SK-N-SH (cell line): Measurements from ENCODE around the gene WDR88. TPM values are rescaled to one million over a fixed set of nuclear protein-coding genes. Genes with fewer than 3 reads are reported as not detected.
"Not testable (repeated sequence)": the region's sequence is repeated elsewhere in the genome, so short reads cannot be mapped to it uniquely, and the experiment has no call there.

Source experiments
- CTCF ChIA-PET: fragments of 300-600, 350-600 bp; formaldehyde crosslinking; extraction: SDS; loops from one replicate; lab custom pipeline; 2021; lab: Yijun Ruan, JAX
- POLR2A ChIA-PET: fragments of 350-600 bp; sonication (Branson Sonifier 250); formaldehyde crosslinking; extraction: SDS; loops from one replicate; lab custom pipeline; 2020; ENCODE audit warnings: antibody characterized with exemption, inconsistent platforms; lab: Yijun Ruan, JAX
- DNase-seq: peaks from one replicate; pipeline ENCODE4 v3.0.0; 2012
- H2AFZ ChIP-seq: fragments of 200-600 bp; sonication (generic); 2 replicates; pipeline ENCODE4 v1.8.1; 2016; ENCODE audit warnings: antibody characterized with exemption, mild to moderate bottlenecking, low read depth
- H3F3A ChIP-seq: fragments of 200-600 bp; sonication (generic); replicated peaks from 2 replicates; pipeline ENCODE3; 2016; ENCODE audit warnings: antibody characterized with exemption, mild to moderate bottlenecking; ENCODE audit not compliant: insufficient read depth
- H3K27ac ChIP-seq, 2 experiments: fragments of 200-500 bp in 1 of 2; fragments of 200-600 bp in 1 of 2; sonication (Bioruptor generic) in 1 of 2; sonication (generic), shearing (Covaris generic) in 1 of 2; 2 replicates each; pipeline versions ENCODE4 v1.5.1 to v1.6.1; 2014 to 2016; ENCODE audit warnings: low read depth in 2 of 2, inconsistent platforms in 1 of 2, low read length in 1 of 2, mild to moderate bottlenecking in 1 of 2, mixed read lengths in 1 of 2
- H3K27me3 ChIP-seq: fragments of 200-600 bp; sonication (generic), shearing (Covaris generic); 2 replicates; pipeline ENCODE4 v1.6.1; 2016; ENCODE audit warnings: mixed run types; ENCODE audit not compliant: insufficient read depth
- H3K36me3 ChIP-seq, 2 experiments: fragments of 200-500 bp in 1 of 2; fragments of 200-600 bp in 1 of 2; sonication (Bioruptor generic) in 1 of 2; sonication (generic) in 1 of 2; replicated peaks in 1 of 2; 2 replicates each; pipeline versions ENCODE3 to v1.5.1; 2014 to 2016; ENCODE audit warnings: low read length in 1 of 2, mild to moderate bottlenecking in 1 of 2; ENCODE audit not compliant: insufficient read depth in 2 of 2, control insufficient read depth in 1 of 2
- H3K4me1 ChIP-seq, 2 experiments: fragments of 200-500 bp in 1 of 2; fragments of 200-600 bp in 1 of 2; sonication (Bioruptor generic) in 1 of 2; sonication (generic), shearing (Covaris generic) in 1 of 2; 2 replicates each; pipeline versions ENCODE4 v1.5.1 to v1.6.1; 2014 to 2016; ENCODE audit warnings: low read depth in 1 of 2, low read length in 1 of 2, mixed run types in 1 of 2; ENCODE audit not compliant: insufficient read depth in 2 of 2, control insufficient read depth in 1 of 2
- H3K4me2 ChIP-seq: fragments of 200-600 bp; sonication (generic), shearing (Covaris generic); 2 replicates; pipeline ENCODE4 v1.6.1; 2017; ENCODE audit warnings: mixed run types
- H3K4me3 ChIP-seq, 2 experiments: fragments of 200-500 bp in 1 of 2; fragments of 200-600 bp in 1 of 2; sonication (Bioruptor generic) in 1 of 2; sonication (generic), shearing (Covaris generic) in 1 of 2; 2 replicates each; pipeline versions ENCODE4 v1.5.1 to v1.8.1; 2014 to 2016; ENCODE audit warnings: low read depth in 2 of 2, inconsistent platforms in 1 of 2, low read length in 1 of 2, mild to moderate bottlenecking in 1 of 2, mixed read lengths in 1 of 2, moderate library complexity in 1 of 2
- H3K79me2 ChIP-seq: fragments of 200-600 bp; sonication (generic); 2 replicates; pipeline ENCODE4 v1.8.1; 2017; ENCODE audit warnings: mild to moderate bottlenecking; ENCODE audit not compliant: insufficient read depth
- H3K9ac ChIP-seq: fragments of 200-600 bp; sonication (generic); 2 replicates; pipeline ENCODE4 v1.6.1; 2017; ENCODE audit warnings: mixed run types
- H3K9me2 ChIP-seq: fragments of 200-600 bp; sonication (generic); 2 replicates; pipeline ENCODE4 v1.6.1; 2017; ENCODE audit warnings: mixed run types
- H3K9me3 ChIP-seq: fragments of 200-600 bp; sonication (generic); 2 replicates; pipeline ENCODE4 v1.6.1; 2017; ENCODE audit warnings: mixed run types, mild to moderate bottlenecking, moderate library complexity
- H4K20me1 ChIP-seq: fragments of 200-600 bp; sonication (generic); 2 replicates; pipeline ENCODE4 v1.6.1; 2017; ENCODE audit warnings: mild to moderate bottlenecking, mixed run types; ENCODE audit not compliant: insufficient read depth
- CTCF ChIP-seq: fragments of 200-600 bp; sonication (generic); IDR thresholded peaks from 2 replicates; pipeline ENCODE4 v1.6.1; 2017; ENCODE audit warnings: antibody characterized with exemption, mild to moderate bottlenecking, moderate library complexity
- ELF1 ChIP-seq: IDR thresholded peaks from 2 replicates; pipeline ENCODE4 v1.4.0; 2012
- FOSL2 ChIP-seq: IDR thresholded peaks from 2 replicates; pipeline ENCODE4 v1.4.0; 2012; ENCODE audit warnings: low read depth, mild to moderate bottlenecking, moderate library complexity, borderline replicate concordance
- FOXJ3 ChIP-seq: sonication (generic); formaldehyde crosslinking; IDR thresholded peaks from 2 replicates; pipeline ENCODE4 v1.5.1; 2020; ENCODE audit warnings: mild to moderate bottlenecking, missing genetic modification reagents
- GATA2 ChIP-seq: sonication (generic); formaldehyde crosslinking; IDR thresholded peaks from 2 replicates; pipeline ENCODE4 v1.5.0; 2020; ENCODE audit warnings: mild to moderate bottlenecking, missing genetic modification reagents
- IRF3 ChIP-seq: fragments of 150-350 bp; IDR thresholded peaks from 2 replicates; pipeline ENCODE4 v1.6.1; 2016; ENCODE audit warnings: mild to moderate bottlenecking, low read depth, low read length
- MAX ChIP-seq: IDR thresholded peaks from 2 replicates; pipeline ENCODE4 v1.4.0; 2012; ENCODE audit warnings: low read depth
- RCOR1 ChIP-seq: fragments of 150-350 bp; IDR thresholded peaks from 2 replicates; pipeline ENCODE4 v1.6.1; 2017; ENCODE audit warnings: antibody characterized with exemption, low read length
- REST ChIP-seq: IDR thresholded peaks from 2 replicates; pipeline ENCODE4 v1.6.1; 2012; ENCODE audit warnings: mild to moderate bottlenecking, low read depth, low read length, moderate library complexity
- TCF12 ChIP-seq: IDR thresholded peaks from 2 replicates; pipeline ENCODE4 v1.4.0; 2012
- USF1 ChIP-seq: IDR thresholded peaks from 2 replicates; pipeline ENCODE4 v1.4.0; 2012; ENCODE audit warnings: low read depth, borderline replicate concordance
- YY1 ChIP-seq: IDR thresholded peaks from 2 replicates; pipeline ENCODE4 v1.4.0; 2012; ENCODE audit warnings: low read depth, mild to moderate bottlenecking
- ZBTB33 ChIP-seq: IDR thresholded peaks from 2 replicates; pipeline ENCODE4 v1.4.0; 2012; ENCODE audit warnings: low read depth, borderline replicate concordance
- WGBS: methylation state at CpG from one replicate; pipeline ENCODE4 v1.1.6; 2017; ENCODE audit warnings: low lambda C conversion rate; 5-methylcytosine and 5-hydroxymethylcytosine counted together
- polyA plus RNA-seq, 3 experiments: library from polyadenylated mRNA; depleted of rRNA; stranded (reverse); fragments of >200 nt; gene quantifications; 2 replicates each; pipeline ENCODE4 v1.2.3, GENCODE V29; 2012

Gene WDR88
- polyA plus RNA-seq, 1 of the 3 experiments (the other 2 are of a cell fraction), result not detected

- TF ChIP-seq TCF12 (no peak), ELF1 (no peak), ZBTB33 (no peak), USF1 (no peak), FOSL2 (no peak), MAX (no peak)
These were observed 6.0 kb upstream of the WDR88 start (continued) for GRCh38 chr19:33125929-33126388.

- H3K79me2 ChIP-seq, DNase-seq, H3K27me3 ChIP-seq, H3K4me2 ChIP-seq, H2AFZ ChIP-seq, H3K4me3 ChIP-seq, H3K9me2 ChIP-seq, H3K9me3 ChIP-seq, H4K20me1 ChIP-seq, H3K27ac ChIP-seq, H3K9ac ChIP-seq, POLR2A ChIA-PET, H3F3A ChIP-seq, H3K4me1 ChIP-seq: not testable (repeated sequence)
- CTCF ChIA-PET, result interaction anchor here (0.7 to 18.9 kb wide), 17 partner anchors 7 to 278 kb away, joined by 3 to 215 read pairs (median 5); partner anchors contain the start of genes CEP89 and FAAP24
- WGBS, result 80% methylated on average over 8 of the region's 8 CpGs
- peaks cover 5 to 16% of the 10 kb centered on the region in 2 experiments for H3K36me3 ChIP-seq
These were observed 5.2 kb upstream of the WDR88 start for GRCh38 chr19:33126712-33127111.

GRCh38 chr19:33129901-33130300 lies 2.0 kb upstream of the WDR88 start:
- Histone ChIP-seq H2AFZ (no peak overlapping the region), H3K27ac (no peak overlapping the region), H3K36me3 (peaks cover 4 to 13% of the 10 kb centered on the region in 2 experiments), H3K79me2 (no peaks in the 10 kb centered on the region), H3K4me2 (no peak overlapping the region), H3K9ac (no peak overlapping the region), H3F3A (no peaks in the 10 kb centered on the region), H3K27me3 (no peaks in the 10 kb centered on the region), H3K4me3 (no peak overlapping the region), H3K9me3 (no peaks in the 10 kb centered on the region), H4K20me1 (no peaks in the 10 kb centered on the region), H3K9me2 (no peaks in the 10 kb centered on the region), H3K4me1 (peaks cover 0 to 15% of the 10 kb centered on the region in 2 experiments; a peak in 1 of 4 replicates)
- no peak for DNase-seq
- TF ChIP-seq YY1 (no peak), GATA2 (no peak), REST (no peak), ELF1 (no peak), FOXJ3 (CRISPR knock-in tag) (no peak), CTCF (no peak), MAX (no peak), FOSL2 (no peak), IRF3 (no peak), RCOR1 (no peak)
- ChIA-PET POLR2A (no interaction called here), CTCF (interaction anchor here (1.2 to 1.8 kb wide), 3 partner anchors 10 to 46 kb away, joined by 3 to 4 read pairs (median 4); no protein-coding TSS in a partner anchor)
- WGBS, result 96% methylated on average over 6 of the region's 6 CpGs
